Smooth muscle cell (in vitro differentiated cells): ENCODE results near the gene ANKRD36. TPM values are rescaled to one million over a fixed set of nuclear protein-coding genes. Genes with fewer than 3 reads are reported as not detected.
"Not testable (repeated sequence)": the region's sequence is repeated elsewhere in the genome, so short reads cannot be mapped to it uniquely, and the experiment has no call there.

Experiments used
- DNase-seq: peaks from one replicate; lab custom pipeline; 2025; ENCODE audit not compliant: unreplicated experiment; lab: John Stamatoyannopoulos, UW
- H2AFZ ChIP-seq: fragments of 200-600 bp; sonication (generic); 2 replicates; pipeline ENCODE4 v1.6.0; 2016; ENCODE audit warnings: antibody characterized with exemption, low read depth, mild to moderate bottlenecking
- H3F3A ChIP-seq: fragments of 200-600 bp; sonication (generic); 2 replicates; pipeline ENCODE4 v1.6.0; 2017; ENCODE audit warnings: antibody characterized with exemption, low read depth
- H3K27ac ChIP-seq: fragments of 200-600 bp; sonication (generic); 2 replicates; pipeline ENCODE4 v1.5.1; 2016; ENCODE audit warnings: low read depth, mild to moderate bottlenecking
- H3K27me3 ChIP-seq: fragments of 200-600 bp; sonication (generic); 2 replicates; pipeline ENCODE4 v1.6.1; 2016; ENCODE audit warnings: low read depth, mild to moderate bottlenecking
- H3K36me3 ChIP-seq: fragments of 200-600 bp; sonication (generic); 2 replicates; pipeline ENCODE4 v1.5.1; 2016; ENCODE audit warnings: low read depth
- H3K4me1 ChIP-seq: fragments of 200-600 bp; sonication (generic); 2 replicates; pipeline ENCODE4 v1.5.1; 2016; ENCODE audit warnings: low read depth
- H3K4me2 ChIP-seq: fragments of 200-600 bp; sonication (generic); 2 replicates; pipeline ENCODE4 v1.6.0; 2016; ENCODE audit warnings: mild to moderate bottlenecking
- H3K4me3 ChIP-seq: fragments of 200-600 bp; sonication (generic); 2 replicates; pipeline ENCODE4 v1.5.1; 2016; ENCODE audit warnings: mild to moderate bottlenecking
- H3K79me2 ChIP-seq: fragments of 200-600 bp; sonication (generic); 2 replicates; pipeline ENCODE4 v1.6.0; 2016; ENCODE audit warnings: low read depth, mild to moderate bottlenecking
- H3K9ac ChIP-seq: fragments of 200-600 bp; sonication (generic); 2 replicates; pipeline ENCODE4 v1.6.0; 2016; ENCODE audit warnings: low read depth
- H3K9me3 ChIP-seq: fragments of 200-600 bp; sonication (generic); replicated peaks from 2 replicates; pipeline ENCODE4 v1.5.1; 2016; ENCODE audit warnings: low read depth
- H4K20me1 ChIP-seq: fragments of 200-600 bp; sonication (generic); 2 replicates; pipeline ENCODE4 v1.6.0; 2016; ENCODE audit warnings: low read depth
- CTCF ChIP-seq: fragments of 200-600 bp; sonication (generic); IDR thresholded peaks from 2 replicates; pipeline ENCODE4 v1.5.1; 2017; ENCODE audit warnings: borderline replicate concordance, mild to moderate bottlenecking, antibody characterized with exemption; ENCODE audit not compliant: insufficient read depth, poor library complexity, severe bottlenecking
- WGBS: methylation state at CpG from one replicate; pipeline ENCODE4 v1.1.7; 2016; ENCODE audit warnings: low lambda C conversion rate; 5-methylcytosine and 5-hydroxymethylcytosine counted together
- polyA plus RNA-seq: library from polyadenylated mRNA; unstranded; fragments of >200 nt; fragmentation: Nextera tagmentation; extraction: Ambion mirVana; gene quantifications from 2 replicates; pipeline ENCODE4 v1.2.1, GENCODE V29; 2016
- total RNA-seq: library from RNA; depleted of rRNA; stranded (reverse); fragments of >200 nt; gene quantifications from 2 replicates; pipeline ENCODE4 v1.2.3, GENCODE V29; 2014

Gene ANKRD36
- total and polyA plus RNA-seq, 2 experiments from 2014 or later = 4.3 to 35.9 TPM

GRCh38 chr2:97233660-97234295 is 120.8 kb downstream of the ANKRD36 start:
- DNase-seq, H3F3A ChIP-seq, H3K27ac ChIP-seq, H3K4me1 ChIP-seq, H4K20me1 ChIP-seq, H3K9me3 ChIP-seq, H3K36me3 ChIP-seq, H3K79me2 ChIP-seq, H2AFZ ChIP-seq, H3K4me3 ChIP-seq, H3K27me3 ChIP-seq, H3K4me2 ChIP-seq, H3K9ac ChIP-seq: not testable (repeated sequence)
- WGBS = no CpG with 5 or more reads among the region's 2 CpGs

DNA sequence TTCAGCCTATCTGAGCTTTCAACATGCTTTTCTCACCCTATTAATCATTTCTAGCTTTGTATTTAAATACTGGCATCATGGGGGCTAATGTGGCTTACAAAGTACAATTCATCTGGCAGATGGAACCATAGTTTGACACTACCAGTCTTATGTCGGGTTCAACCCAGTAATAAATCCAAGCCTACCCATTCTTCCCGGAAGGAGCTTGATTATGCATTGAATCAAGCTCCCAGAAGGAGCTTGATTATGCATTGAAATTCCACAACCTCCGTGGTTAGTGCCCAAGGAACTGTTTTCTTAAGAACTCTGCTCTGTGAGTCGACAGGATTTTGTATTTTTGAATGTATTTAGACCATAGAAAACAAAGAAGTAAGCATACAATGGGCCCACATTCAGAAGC is 148.2 kb downstream of the ANKRD36 start:
- not testable (repeated sequence) for H3K79me2 ChIP-seq, H3F3A ChIP-seq, H3K27me3 ChIP-seq, H3K9me3 ChIP-seq, H3K4me1 ChIP-seq, H3K27ac ChIP-seq, DNase-seq, H3K4me3 ChIP-seq, H4K20me1 ChIP-seq, H3K36me3 ChIP-seq, H3K9ac ChIP-seq, H3K4me2 ChIP-seq, H2AFZ ChIP-seq
- WGBS = 95% methylated on average over 4 of the region's 4 CpGs

DNA sequence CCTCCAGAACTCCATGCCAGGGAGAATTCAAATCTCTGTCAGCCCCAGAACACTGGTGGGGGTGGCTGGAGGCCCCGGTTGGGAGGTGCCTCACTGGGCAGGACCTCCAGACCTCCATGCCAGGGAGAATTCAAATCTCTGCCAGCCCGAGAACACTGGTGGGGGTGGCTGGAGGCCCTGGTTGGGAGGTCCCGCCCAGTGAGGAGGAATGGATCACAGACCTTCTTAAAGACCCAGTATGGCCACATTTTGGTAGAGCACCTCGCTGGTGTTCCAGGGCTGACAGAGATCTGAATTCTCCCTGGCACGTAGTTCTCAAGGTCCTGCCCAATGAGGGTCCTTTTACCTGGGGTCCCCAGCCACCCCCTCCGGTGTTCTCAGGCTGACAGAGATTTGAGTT is 153.5 kb downstream of the ANKRD36 start:
- H3K4me1 ChIP-seq, H3K36me3 ChIP-seq, DNase-seq, H3K79me2 ChIP-seq, H3K9me3 ChIP-seq, H2AFZ ChIP-seq, H3K4me3 ChIP-seq, H3K27ac ChIP-seq, H3K9ac ChIP-seq, H3K4me2 ChIP-seq, H4K20me1 ChIP-seq, H3K27me3 ChIP-seq, H3F3A ChIP-seq: not testable (repeated sequence)
- WGBS = 91% methylated on average over 3 of the region's 6 CpGs

GRCh38 chr2:97267411-97268074 is 154.6 kb downstream of the ANKRD36 start:
- DNase-seq = no peak
- no peaks in the 10 kb centered on the region for H4K20me1 ChIP-seq

GRCh38 chr2:97268075-97268591 is 155.2 kb downstream of the ANKRD36 start:
- not testable (repeated sequence) for H3K4me3 ChIP-seq, H3K4me2 ChIP-seq, DNase-seq, H3K9ac ChIP-seq, H3K79me2 ChIP-seq, H3K27ac ChIP-seq, H3K27me3 ChIP-seq, H3K4me1 ChIP-seq, H2AFZ ChIP-seq, H3K36me3 ChIP-seq, H3K9me3 ChIP-seq, H3F3A ChIP-seq, H4K20me1 ChIP-seq
- WGBS = 99% methylated on average over 6 of the region's 6 CpGs

More at GRCh38 chr2:97267411-97268074, 154.6 kb downstream of the ANKRD36 start:
- H3K79me2 ChIP-seq = no peaks in the 10 kb centered on the region
- H3K9me3 ChIP-seq = no peaks in the 10 kb centered on the region
- no peak overlapping the region for H2AFZ ChIP-seq
- no peak overlapping the region for H3K9ac ChIP-seq
- H3K4me1 ChIP-seq = no peaks in the 10 kb centered on the region
- no peaks in the 10 kb centered on the region for H3F3A ChIP-seq
- no peak for TF ChIP-seq CTCF
- H3K36me3 ChIP-seq = no peaks in the 10 kb centered on the region
- 96% methylated on average over 10 of the region's 10 CpGs for WGBS
- H3K4me3 ChIP-seq = no peak overlapping the region
- no peak overlapping the region for H3K4me2 ChIP-seq
- H3K27me3 ChIP-seq = no peaks in the 10 kb centered on the region
- H3K27ac ChIP-seq = no peak overlapping the region

- not testable (repeated sequence) for H4K20me1 ChIP-seq, H2AFZ ChIP-seq, H3K9me3 ChIP-seq, H3K4me1 ChIP-seq, H3K4me2 ChIP-seq, DNase-seq, H3K27ac ChIP-seq, H3K36me3 ChIP-seq, H3F3A ChIP-seq, H3K79me2 ChIP-seq, H3K27me3 ChIP-seq, H3K9ac ChIP-seq, H3K4me3 ChIP-seq
- WGBS = no CpG with 5 or more reads among the region's 4 CpGs
Observed at GRCh38 chr2:97276232-97276798, 163.4 kb downstream of the ANKRD36 start.

DNA sequence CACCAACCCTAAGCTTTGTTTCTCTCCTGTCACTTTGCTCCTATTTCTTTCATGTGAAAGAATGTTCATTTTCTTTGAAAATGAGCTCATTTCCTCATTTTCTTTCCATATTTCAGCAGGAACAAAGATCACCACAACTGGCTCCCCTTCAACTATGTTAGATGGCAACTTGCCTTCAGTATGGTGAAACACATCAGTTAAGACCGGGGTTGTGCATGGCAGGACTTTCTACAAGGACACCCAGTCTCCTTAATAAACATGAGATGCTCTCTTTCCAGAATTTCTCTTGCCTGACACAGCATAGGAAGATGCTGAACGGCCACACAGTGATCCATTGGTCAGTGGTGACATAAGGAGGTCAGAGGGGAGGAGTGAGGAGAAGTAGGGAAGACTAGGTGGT is 172.2 kb downstream of the ANKRD36 start:
- H3K4me3 ChIP-seq, H3F3A ChIP-seq, H3K36me3 ChIP-seq, H3K27ac ChIP-seq, H3K4me1 ChIP-seq, H3K27me3 ChIP-seq, H4K20me1 ChIP-seq, DNase-seq, H3K9ac ChIP-seq, H3K9me3 ChIP-seq, H3K79me2 ChIP-seq, H3K4me2 ChIP-seq, H2AFZ ChIP-seq: not testable (repeated sequence)
- no CpG with 5 or more reads among the region's 2 CpGs for WGBS
